ENCODE measurements around the gene C17orf50.

C17orf50 gene

DNA sequence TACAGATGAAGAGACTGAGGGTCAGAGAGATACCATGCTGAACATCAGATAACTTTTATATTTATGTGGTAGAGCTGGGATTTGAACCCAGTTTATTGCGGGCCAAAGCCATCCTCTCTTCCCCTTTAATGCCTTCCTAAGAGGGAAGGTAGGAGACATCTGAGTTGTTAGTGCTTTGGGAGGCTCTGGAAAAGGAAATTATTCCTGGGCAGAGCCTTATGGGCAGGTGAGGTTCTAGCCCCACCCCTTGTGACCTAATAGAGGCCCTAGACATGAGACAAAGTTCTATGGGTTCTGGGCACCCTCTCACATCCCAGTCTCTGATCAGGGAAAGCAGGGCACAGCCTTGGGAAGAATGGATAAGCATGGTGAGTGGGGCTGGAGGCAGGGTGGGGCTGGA lies at the start of gene C17orf50:
C17orf50 (plus strand) TSS at position 301 of the 400 bp plus-strand sequence; CDS start at position 356, 55 bp downstream.
- FAIRE-seq, result no peak
- no peak for TF ChIP-seq POLR2A (IDR thresholded peaks at IDR 0.05; ENCODE audit: low read depth, low read length)
- no peak for DNase-seq (ENCODE audit: insufficient read length, low spot score)

DNA sequence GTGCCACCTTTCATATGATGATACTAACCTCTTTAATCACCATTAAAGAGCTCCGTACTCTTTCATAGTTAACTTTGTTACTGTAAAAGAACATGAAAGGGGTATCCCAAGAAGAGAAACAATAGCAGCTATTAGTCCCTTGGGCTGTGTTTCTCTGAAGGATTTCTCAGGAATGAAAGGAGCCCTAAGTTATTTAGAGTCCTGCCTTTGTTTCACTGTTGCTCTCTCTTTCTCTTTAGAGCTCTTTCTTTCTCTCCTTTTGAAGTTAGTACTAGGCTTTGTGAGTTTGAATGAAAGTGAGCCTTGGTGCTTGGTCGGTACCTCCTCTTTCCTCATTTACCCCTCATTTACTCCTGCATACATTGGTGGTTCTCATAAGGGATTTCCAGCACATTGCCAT lies 49.7 kb upstream of the C17orf50 start:
- FAIRE-seq (no peak), DNase-seq (ENCODE audit: insufficient read length, low spot score) (no peak)
- no peak for TF ChIP-seq POLR2A (IDR thresholded peaks at IDR 0.05; ENCODE audit: low read depth, low read length)

DNA sequence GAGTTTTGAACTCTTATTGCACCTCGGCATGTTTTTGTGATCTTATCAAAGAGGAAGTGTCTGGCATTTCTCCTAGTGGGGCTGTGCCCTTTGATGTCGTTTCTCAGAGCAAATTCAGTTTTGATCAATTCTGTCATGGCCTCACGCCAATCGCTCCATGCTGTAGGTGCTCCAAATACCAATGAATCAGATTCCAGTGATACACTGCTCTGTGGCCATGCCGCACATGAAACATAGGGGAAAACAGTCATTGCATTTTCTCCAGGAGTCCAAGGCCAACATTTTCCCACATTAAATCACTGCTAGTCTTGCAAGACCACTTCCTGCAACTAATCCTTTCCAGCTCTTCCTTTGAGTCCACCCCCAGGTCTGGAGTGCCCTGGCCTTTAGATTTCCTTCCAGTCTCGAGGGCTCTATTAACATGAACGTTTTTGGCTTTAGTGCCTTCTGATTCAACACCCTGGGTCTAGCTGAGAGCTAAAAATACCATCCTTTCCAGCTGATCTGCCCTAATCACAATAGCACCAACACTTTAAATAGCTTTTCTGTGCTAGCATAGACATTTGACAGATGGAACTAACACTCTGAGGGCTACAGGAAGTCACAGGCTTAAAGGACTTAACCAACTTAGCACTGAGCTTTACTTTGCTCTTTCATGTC lies 47.5 kb upstream of the C17orf50 start:
- FAIRE-seq, result no peak
- TF ChIP-seq POLR2A (IDR thresholded peaks at IDR 0.05; ENCODE audit: low read depth, low read length), result no peak
- no peak for DNase-seq (ENCODE audit: insufficient read length, low spot score)

DNA sequence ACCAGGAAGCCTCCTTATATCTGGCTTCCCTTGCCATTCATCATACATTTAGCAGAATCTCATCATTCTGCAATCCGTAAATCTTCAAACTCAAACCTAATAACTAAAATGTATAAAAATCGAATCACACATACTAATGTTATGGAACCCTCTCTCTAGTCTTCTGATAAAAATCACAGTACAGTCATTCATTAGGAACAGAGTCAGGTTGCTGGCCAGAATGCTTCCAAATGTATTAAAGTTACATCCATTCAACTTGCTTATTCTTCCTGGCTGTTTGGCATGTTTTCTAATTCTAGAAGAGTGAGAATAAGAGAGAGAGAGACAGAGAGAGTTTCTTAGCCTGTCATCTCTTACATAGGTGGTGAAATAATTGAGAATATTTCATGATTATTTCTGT lies 45.7 kb upstream of the C17orf50 start:
- DNase-seq (ENCODE audit: insufficient read length, low spot score) (no peak), FAIRE-seq (no peak)
- TF ChIP-seq POLR2A (IDR thresholded peaks at IDR 0.05; ENCODE audit: low read depth, low read length), result no peak

DNA sequence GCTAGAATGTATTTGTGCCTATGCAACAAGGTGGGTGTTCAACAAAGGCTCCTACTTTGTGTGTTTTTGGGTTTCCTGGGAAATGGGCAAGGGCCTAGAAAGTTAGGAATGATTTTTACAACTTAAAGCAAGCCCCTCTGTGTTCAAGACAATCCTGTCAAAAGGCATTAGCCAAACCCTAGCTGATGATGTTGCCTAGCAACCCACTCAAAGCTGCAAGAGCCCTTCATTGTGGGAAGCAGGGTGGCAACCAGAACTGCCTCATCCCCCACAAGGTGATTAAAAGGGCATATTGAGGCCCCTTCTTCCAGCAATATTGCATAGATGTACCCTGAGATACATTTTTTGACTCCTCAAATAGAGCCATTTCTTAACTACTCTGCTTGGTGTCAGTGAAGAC lies 45.3 kb upstream of the C17orf50 start:
- DNase-seq (ENCODE audit: insufficient read length, low spot score) (no peak), FAIRE-seq (no peak)
- no peak for TF ChIP-seq POLR2A (IDR thresholded peaks at IDR 0.05; ENCODE audit: low read depth, low read length)

DNA sequence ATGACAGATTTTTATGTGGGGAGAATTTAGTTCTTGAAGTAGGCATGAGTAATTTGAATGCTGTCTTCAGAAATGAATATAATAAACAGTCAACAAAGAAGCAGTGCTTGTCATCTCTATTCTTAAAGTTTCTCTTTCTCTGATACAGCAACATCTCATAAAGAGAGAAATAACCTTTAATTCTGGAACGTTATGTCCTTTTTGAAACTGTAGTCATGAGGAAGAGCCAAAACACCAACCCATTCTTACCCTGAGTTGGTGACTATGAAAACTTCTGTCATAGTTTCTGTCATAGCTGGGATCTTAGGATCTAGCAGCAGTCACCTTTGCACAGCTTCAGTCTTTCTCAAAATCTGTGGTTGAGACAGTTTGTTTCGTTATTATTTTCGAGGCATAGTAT lies 44.5 kb upstream of the C17orf50 start:
- FAIRE-seq (no peak), DNase-seq (ENCODE audit: insufficient read length, low spot score) (no peak)
- no peak for TF ChIP-seq POLR2A (IDR thresholded peaks at IDR 0.05; ENCODE audit: low read depth, low read length)

DNA sequence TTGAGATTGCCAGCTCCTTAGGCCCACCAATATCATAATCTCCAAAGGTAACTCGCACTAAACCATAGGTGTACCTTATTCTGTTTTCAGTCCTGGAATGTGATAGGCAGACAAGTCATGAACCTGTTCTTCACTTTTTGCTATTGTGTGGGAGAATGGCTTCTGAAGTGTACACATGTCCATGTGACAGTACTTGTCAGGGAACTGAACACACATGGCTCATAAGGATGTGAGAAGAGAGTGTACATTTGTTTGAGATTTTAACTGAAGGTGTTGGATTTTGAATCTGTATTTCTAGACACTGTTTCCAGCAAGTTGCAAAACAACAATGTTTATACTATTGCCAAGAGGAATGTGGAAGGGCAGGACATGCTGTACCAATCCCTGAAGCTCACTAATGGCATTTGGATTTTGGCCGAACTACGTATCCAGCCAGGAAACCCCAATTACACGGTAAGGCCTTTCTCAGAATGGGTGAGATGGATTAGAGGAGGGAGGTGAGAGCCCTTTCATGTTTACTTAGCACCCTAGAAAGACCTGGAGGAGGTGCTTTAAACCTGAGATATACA lies 43.7 kb upstream of the C17orf50 start:
- DNase-seq (ENCODE audit: insufficient read length, low spot score) (no peak), FAIRE-seq (no peak)
- no peak for TF ChIP-seq POLR2A (IDR thresholded peaks at IDR 0.05; ENCODE audit: low read depth, low read length)

DNA sequence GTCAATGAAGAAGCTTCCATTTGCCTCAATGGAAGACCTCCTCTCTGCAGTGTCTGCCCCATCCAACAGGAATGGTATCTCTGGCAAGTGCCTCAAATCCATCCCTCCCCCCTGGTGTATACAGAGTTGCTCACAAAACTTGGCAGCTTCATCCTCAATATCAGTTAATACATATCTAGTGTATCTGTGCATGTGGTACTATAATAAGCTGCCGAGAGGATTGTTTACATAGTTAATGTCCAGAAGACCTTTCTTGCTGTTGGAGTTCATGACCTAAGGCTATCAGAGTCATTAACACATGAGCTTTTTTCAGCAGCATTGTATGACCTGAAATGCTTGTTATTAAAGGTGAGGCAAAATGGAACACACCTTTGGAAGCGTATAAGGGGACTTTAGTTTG lies 43.2 kb upstream of the C17orf50 start:
- DNase-seq (ENCODE audit: insufficient read length, low spot score) (no peak), FAIRE-seq (no peak)
- no peak for TF ChIP-seq POLR2A (IDR thresholded peaks at IDR 0.05; ENCODE audit: low read depth, low read length)

DNA sequence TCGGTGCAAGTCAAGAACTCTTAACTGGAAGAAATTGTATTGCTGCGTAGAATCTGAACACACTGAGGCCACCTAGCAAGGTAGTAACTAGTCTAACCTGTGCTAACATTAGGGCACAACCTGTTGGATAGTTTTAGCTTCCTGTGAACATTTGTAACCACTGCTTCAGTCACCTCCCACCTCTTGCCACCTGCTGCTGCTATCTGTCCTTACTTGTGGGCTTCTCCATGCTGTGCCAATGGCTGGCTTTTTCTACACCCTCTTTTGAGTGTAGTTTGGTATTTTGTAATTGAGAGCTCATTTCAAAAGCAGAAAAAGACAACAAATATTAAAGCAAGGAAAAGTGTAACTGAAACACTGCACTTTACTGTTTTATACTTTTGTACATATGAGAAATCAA lies 37.0 kb upstream of the C17orf50 start:
- no peak for DNase-seq (ENCODE audit: insufficient read length, low spot score)
- FAIRE-seq, result no peak
- no peak for TF ChIP-seq POLR2A (IDR thresholded peaks at IDR 0.05; ENCODE audit: low read depth, low read length)

DNA sequence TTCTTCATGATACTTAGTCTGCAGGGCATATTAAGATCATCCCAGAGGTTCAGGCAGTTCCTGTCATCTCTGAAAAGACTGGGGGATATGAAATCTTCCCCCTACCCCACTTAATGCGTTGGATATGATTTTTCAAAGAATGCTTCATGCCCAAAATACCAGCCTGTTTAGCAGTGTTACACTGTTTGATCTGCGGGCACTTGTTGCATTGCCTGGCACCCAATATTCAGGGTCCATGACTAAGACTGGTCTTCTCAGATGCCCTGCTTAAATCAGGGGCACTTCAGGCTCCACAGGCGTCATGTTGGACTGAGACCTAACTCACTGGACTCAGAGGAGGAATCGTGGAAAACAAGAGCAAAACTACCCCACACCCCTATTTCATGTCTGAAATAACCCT lies 35.6 kb upstream of the C17orf50 start:
- TF ChIP-seq POLR2A (IDR thresholded peaks at IDR 0.05; ENCODE audit: low read depth, low read length), result no peak
- no peak for DNase-seq (ENCODE audit: insufficient read length, low spot score)
- no peak for FAIRE-seq

DNA sequence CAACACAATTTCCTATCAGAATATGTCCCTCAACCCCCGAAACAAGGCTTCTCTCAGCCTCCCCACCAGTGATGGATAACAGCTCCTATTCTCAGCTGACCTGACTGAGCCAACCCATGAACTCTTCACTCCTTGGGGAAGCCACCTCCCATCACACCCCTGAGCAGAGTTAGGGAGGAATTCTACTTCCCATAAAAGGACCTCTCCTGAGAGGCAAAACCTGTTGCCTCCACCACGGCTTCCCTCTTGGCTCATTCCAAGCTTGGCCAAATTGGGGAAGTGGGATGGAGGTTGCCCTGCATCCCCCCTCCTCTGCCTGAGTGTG lies 34.9 kb upstream of the C17orf50 start:
- FAIRE-seq, result no peak
- no peak for TF ChIP-seq POLR2A (IDR thresholded peaks at IDR 0.05; ENCODE audit: low read depth, low read length)
- DNase-seq (ENCODE audit: insufficient read length, low spot score), result no peak

DNA sequence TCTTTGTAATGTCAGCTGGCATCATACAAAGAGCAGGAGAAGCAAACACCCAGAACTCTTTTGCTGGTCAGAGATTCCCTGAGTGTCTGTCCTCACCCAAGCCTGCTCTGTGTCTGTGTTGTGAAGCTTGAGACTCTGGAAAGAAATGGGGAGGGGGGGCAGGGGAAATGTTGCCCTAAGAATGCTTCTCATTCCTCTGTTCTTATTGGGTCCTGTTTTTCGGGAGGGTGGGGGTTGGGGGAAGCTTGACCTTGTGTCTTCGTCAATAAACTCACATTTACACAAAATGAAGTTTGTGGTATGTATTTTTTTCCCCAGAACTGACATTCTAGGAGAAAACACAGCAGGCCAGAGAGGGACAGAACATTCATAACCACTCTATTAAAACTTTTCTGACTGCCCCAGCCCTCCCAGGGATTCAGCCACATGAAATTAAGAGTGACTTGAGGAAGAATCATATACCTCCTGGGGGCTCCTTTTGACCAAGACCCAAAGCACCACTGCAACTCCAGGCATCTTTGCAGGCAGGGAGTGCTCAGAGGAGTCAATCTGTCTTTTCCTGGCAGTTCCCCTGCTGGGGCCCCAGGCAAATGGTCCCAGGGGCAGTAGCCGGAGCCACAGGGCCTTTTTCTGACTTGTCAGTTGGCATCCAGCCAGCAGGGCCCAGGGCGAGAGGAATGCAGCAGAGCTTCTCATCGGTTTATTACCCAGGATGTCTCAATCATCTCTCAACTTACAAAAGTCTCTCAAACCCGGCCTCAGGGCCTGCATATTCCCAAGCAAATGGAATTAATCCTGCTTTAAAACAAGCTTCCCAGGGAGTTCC lies 34.3 kb upstream of the C17orf50 start:
- FAIRE-seq (no peak), DNase-seq (ENCODE audit: insufficient read length, low spot score) (peak; percentile 80)

DNA sequence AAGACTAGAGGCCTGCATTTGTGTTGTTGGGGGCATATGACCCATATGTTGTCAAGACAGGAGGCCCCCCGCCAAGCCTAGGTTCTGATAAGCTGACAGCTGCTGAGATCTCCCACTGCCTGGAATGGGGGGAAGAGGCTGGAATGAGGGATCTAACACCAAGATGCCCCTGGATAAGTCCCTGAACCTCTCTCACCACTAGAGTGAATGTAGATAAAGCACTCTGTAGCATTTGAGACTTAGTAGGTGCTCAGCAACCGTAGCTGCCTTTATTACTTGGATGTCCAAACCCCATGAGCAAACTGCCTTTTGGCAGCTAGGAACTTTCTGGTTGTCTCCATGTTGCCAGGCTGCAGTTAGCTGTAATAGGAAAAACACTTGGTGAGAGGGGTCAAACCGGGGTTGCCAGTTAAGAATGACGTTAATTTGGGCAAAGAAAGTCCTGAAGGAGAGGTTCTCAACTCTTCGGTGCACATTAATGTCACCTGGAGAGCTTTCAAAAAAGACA lies 33.7 kb upstream of the C17orf50 start:
- no peak for DNase-seq (ENCODE audit: insufficient read length, low spot score)
- no peak for FAIRE-seq
- TF ChIP-seq POLR2A (IDR thresholded peaks at IDR 0.05; ENCODE audit: low read depth, low read length), result no peak

More for the DNA sequence above, 34.3 kb upstream of the C17orf50 start:
- no peak for TF ChIP-seq POLR2A (IDR thresholded peaks at IDR 0.05; ENCODE audit: low read depth, low read length)

DNA sequence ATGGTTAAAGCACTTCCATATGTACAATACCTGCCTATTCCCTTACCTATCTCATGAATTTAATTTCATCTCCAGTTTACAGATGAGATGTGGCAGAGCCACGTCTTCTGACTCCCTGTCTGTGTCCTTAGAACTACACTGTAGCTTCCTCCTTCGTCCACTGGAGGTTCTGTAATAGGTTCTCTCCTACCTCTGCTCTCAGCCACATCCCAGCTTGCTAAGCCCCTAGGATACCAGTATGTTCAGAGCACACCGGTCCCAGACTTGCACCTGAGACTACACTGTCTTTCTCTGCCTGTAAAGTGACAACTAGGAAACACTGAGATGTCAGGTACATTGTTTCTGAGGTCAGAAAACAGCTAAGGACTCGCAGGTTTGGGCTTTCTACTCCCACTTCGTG lies 33.1 kb upstream of the C17orf50 start:
- DNase-seq (ENCODE audit: insufficient read length, low spot score) (no peak), FAIRE-seq (no peak)
- TF ChIP-seq POLR2A (IDR thresholded peaks at IDR 0.05; ENCODE audit: low read depth, low read length), result no peak

DNA sequence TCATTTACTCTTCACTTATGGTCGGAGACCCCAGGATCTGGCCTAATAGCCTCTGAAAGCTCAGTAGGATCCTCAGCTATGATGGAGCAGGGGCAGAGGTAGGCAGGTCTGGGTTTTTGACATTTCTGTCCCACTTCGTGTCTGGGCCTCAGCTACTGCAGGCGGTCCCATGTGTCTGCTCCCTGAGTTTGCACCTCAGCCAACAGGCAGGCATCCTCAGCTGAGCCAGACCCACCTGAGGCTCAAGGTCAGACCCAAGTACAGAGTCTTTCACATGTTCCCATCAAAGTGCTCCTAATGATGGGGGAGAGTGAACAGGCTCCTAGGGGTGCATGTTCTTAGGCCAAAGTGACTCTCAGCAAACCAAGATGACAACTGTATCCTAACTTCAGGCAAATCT lies 32.1 kb upstream of the C17orf50 start:
- DNase-seq (ENCODE audit: insufficient read length, low spot score) (no peak), FAIRE-seq (no peak)
- no peak for TF ChIP-seq POLR2A (IDR thresholded peaks at IDR 0.05; ENCODE audit: low read depth, low read length)
